HEK293T (cell line): Measurements from ENCODE around the gene P2RX2.

Experiments
- CTCF ChIA-PET: fragments of 350-600 bp; formaldehyde crosslinking; extraction: SDS; loops from one replicate; lab custom pipeline; 2021; ENCODE audit warnings: antibody characterized with exemption, inconsistent platforms; lab: Yijun Ruan, JAX
- POLR2A ChIA-PET: fragments of 350-600 bp; formaldehyde crosslinking; extraction: SDS; loops from one replicate; lab custom pipeline; 2020; ENCODE audit warnings: antibody characterized with exemption, inconsistent platforms; lab: Yijun Ruan, JAX
- DNase-seq: peaks from one replicate; pipeline ENCODE4 v3.0.0; 2012; ENCODE audit warnings: mixed read lengths; ENCODE audit errors: extremely low spot score
- ARNT ChIP-seq: fragments of 450-650 bp; IDR thresholded peaks from 2 replicates; pipeline ENCODE4 v1.6.1; 2017; ENCODE audit warnings: mild to moderate bottlenecking
- BHLHE40 ChIP-seq: fragments of 450-650 bp; IDR thresholded peaks from 2 replicates; pipeline ENCODE4 v1.6.1; 2016; ENCODE audit warnings: mild to moderate bottlenecking, moderate library complexity, borderline replicate concordance
- CTBP1 ChIP-seq: fragments of 450-650 bp; IDR thresholded peaks from 2 replicates; pipeline ENCODE4 v1.6.1; 2016; ENCODE audit warnings: borderline replicate concordance
- ELF4 ChIP-seq: fragments of 450-650 bp; IDR thresholded peaks from 2 replicates; pipeline ENCODE4 v1.6.1; 2017; ENCODE audit warnings: antibody characterized with exemption
- FOXA1 ChIP-seq: fragments of 450-650 bp; IDR thresholded peaks from 2 replicates; pipeline ENCODE4 v1.6.1; 2016; ENCODE audit warnings: mild to moderate bottlenecking
- FOXK2 ChIP-seq: fragments of 450-650 bp; IDR thresholded peaks from 2 replicates; pipeline ENCODE4 v1.6.1; 2016; ENCODE audit warnings: mild to moderate bottlenecking
- FOXM1 ChIP-seq: fragments of 450-650 bp; IDR thresholded peaks from 2 replicates; pipeline ENCODE4 v1.6.1; 2017; ENCODE audit warnings: mild to moderate bottlenecking, borderline replicate concordance
- HDGF ChIP-seq: fragments of 450-650 bp; IDR thresholded peaks from 2 replicates; pipeline ENCODE4 v1.6.1; 2017; ENCODE audit warnings: antibody characterized with exemption, borderline replicate concordance
- L3MBTL2 ChIP-seq: fragments of 450-650 bp; conservative IDR thresholded peaks from 2 replicates; pipeline ENCODE4 v1.6.1; 2016; ENCODE audit warnings: mild to moderate bottlenecking
- LEF1 ChIP-seq: fragments of 450-650 bp; IDR thresholded peaks from 2 replicates; pipeline ENCODE4 v1.6.1; 2017; ENCODE audit warnings: mild to moderate bottlenecking, borderline replicate concordance
- NFRKB ChIP-seq: fragments of 450-650 bp; IDR thresholded peaks from 2 replicates; pipeline ENCODE4 v1.6.1; 2016; ENCODE audit warnings: mild to moderate bottlenecking, moderate library complexity
- PKNOX1 ChIP-seq: fragments of 450-650 bp; IDR thresholded peaks from 2 replicates; pipeline ENCODE4 v1.6.1; 2016
- SP1 ChIP-seq: fragments of 450-650 bp; IDR thresholded peaks from 2 replicates; pipeline ENCODE4 v1.6.1; 2017
- SUZ12 ChIP-seq: fragments of 450-650 bp; IDR thresholded peaks from 2 replicates; pipeline ENCODE4 v1.6.1; 2016; ENCODE audit warnings: mild to moderate bottlenecking
- TARDBP ChIP-seq: fragments of 450-650 bp; IDR thresholded peaks from 2 replicates; pipeline ENCODE4 v1.6.1; 2016
- ZNF384 ChIP-seq: fragments of 450-650 bp; IDR thresholded peaks from 2 replicates; pipeline ENCODE4 v1.6.1; 2016

The P2RX2 gene

GRCh38 chr12:132620113-132620898 lies 1.7 kb downstream of the P2RX2 start:
- ChIA-PET CTCF (no interaction called here), POLR2A (no interaction called here)
- no peak for DNase-seq
- TF ChIP-seq NFRKB: no peak
- no peak for TF ChIP-seq FOXK2

DNA sequence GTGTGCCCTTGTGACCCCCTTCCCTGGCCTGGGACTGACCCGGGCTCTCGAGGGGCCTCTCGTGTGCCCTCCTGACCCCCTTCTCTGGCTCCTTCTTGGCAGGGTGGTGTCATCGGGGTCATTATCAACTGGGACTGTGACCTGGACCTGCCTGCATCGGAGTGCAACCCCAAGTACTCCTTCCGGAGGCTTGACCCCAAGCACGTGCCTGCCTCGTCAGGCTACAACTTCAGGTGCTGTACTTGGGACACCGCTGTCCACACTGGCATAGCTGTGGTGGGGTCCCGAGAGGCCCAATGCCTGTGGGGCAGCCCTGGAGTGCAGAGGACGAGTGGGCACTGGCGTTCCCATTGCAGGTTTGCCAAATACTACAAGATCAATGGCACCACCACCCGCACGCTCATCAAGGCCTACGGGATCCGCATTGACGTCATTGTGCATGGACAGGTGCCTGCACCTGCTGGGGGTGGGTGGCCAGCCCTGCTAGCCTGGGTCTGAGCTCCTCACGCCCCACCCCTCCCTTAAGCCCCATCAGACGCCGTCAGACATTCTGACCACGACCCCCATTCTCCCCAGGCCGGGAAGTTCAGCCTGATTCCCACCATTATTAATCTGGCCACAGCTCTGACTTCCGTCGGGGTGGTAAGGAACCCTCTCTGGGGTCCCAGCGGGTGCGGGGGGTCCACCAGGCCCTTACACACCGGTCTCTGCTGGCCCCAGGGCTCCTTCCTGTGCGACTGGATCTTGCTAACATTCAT lies 2.5 kb downstream of the P2RX2 start:
- ChIA-PET POLR2A (interaction anchor here (1.2 kb wide), 1 partner anchor 205 kb away, joined by 4 read pairs; no protein-coding TSS in a partner anchor), CTCF (interaction anchor here (1.8 kb wide), 1 partner anchor 18 kb away, joined by 5 read pairs; no protein-coding TSS in a partner anchor)
- DNase-seq: no peak
- TF ChIP-seq LEF1 (no peak), ZNF384 (no peak), FOXA1 (no peak), L3MBTL2 (no peak), NFRKB (no peak), SUZ12 (no peak), FOXM1 (no peak), ARNT (no peak), HDGF (no peak), TARDBP (no peak), SP1 (no peak), ELF4 (no peak)

DNA sequence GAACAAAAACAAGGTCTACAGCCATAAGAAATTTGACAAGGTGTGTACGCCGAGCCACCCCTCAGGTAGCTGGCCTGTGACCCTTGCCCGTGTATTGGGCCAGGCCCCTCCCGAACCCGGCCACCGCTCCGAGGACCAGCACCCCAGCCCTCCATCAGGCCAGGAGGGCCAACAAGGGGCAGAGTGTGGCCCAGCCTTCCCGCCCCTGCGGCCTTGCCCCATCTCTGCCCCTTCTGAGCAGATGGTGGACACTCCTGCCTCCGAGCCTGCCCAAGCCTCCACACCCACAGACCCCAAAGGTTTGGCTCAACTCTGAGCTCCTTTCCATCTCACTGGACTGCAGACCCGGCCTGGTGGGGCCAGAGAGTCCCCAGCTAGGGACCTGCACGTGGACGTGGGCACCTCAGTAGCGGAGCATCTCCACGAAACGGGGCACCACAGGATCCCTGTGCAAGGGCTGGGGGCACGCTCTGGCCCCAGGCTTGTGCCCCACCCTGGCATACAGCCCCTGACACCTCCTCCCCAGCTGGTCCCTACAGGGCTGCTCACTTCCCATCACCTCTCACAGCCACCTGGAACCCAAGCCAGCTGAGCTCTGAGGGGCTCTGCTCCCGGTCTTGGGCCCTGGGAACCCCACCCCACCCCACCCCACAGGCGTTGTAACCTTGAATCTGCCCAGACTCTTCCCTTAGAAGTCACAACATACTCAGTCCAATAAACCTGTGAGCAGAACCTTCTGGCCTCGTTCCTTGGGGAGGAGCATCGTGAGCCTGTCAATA lies 3.3 kb downstream of the P2RX2 start:
- no peak for TF ChIP-seq ELF4
- TF ChIP-seq ZNF384: no peak
- TF ChIP-seq TARDBP: no peak
- no peak for TF ChIP-seq SP1
- TF ChIP-seq BHLHE40: no peak
- no peak for TF ChIP-seq HDGF
- no peak for TF ChIP-seq FOXK2
- TF ChIP-seq NFRKB: no peak
- TF ChIP-seq FOXA1: no peak
- TF ChIP-seq ARNT: no peak
- no peak for TF ChIP-seq L3MBTL2
- no peak for TF ChIP-seq SUZ12
- TF ChIP-seq FOXM1: no peak
- no peak for TF ChIP-seq CTBP1
- TF ChIP-seq PKNOX1: no peak
- TF ChIP-seq LEF1: no peak
- ChIA-PET CTCF (interaction anchor here (1.8 kb wide), 1 partner anchor 17 kb away, joined by 5 read pairs; no protein-coding TSS in a partner anchor), POLR2A (interaction anchor here (1.2 kb wide), 1 partner anchor 206 kb away, joined by 4 read pairs; no protein-coding TSS in a partner anchor)
- DNase-seq: no peak

GRCh38 chr12:132622437-132623071 lies 4.0 kb downstream of the P2RX2 start:
- no peak for DNase-seq
- TF ChIP-seq L3MBTL2 (no peak), CTBP1 (no peak)
- POLR2A ChIA-PET: interaction anchor here (1.2 kb wide), 1 partner anchor 207 kb away, joined by 4 read pairs; no protein-coding TSS in a partner anchor
- CTCF ChIA-PET: interaction anchor here (1.8 kb wide), 1 partner anchor 16 kb away, joined by 5 read pairs; no protein-coding TSS in a partner anchor

- no peak for DNase-seq
- POLR2A ChIA-PET: no interaction called here
- TF ChIP-seq PKNOX1 (no peak), SP1 (no peak), ZNF384 (no peak), LEF1 (no peak), ELF4 (no peak), HDGF (no peak), FOXA1 (no peak), NFRKB (no peak)
- CTCF ChIA-PET: no interaction called here
Observed at GRCh38 chr12:132623072-132623869, 4.7 kb downstream of the P2RX2 start.
